Fibroblast of villous mesenchyme (primary cell): Measurements from ENCODE around the gene CHRDL1. TPM values are rescaled to one million over a fixed set of nuclear protein-coding genes. Genes with fewer than 3 reads are reported as not detected.

Experiments
- DNase-seq: peaks from one replicate; pipeline ENCODE4 v3.0.0-alpha.2; 2010; ENCODE audit warnings: low read depth
- H3K4me3 ChIP-seq: 2 replicates; pipeline ENCODE4 v1.5.1; 2011; ENCODE audit warnings: low read depth, mild to moderate bottlenecking, low read length
- total RNA-seq: library from RNA; depleted of rRNA; stranded (reverse); fragments of >200 nt; gene quantifications from 2 replicates; pipeline ENCODE4 v1.2.3, GENCODE V29; 2012
- TF ChIP-seq, protein P1 (sequence below): IDR thresholded peaks from 2 replicates; pipeline ENCODE4 v1.5.1; 2012; ENCODE audit warnings: low read depth, mild to moderate bottlenecking, low read length; ENCODE audit not compliant: insufficient read depth

CHRDL1 gene
- total RNA-seq, 1 donor: under 0.01 TPM

DNA sequence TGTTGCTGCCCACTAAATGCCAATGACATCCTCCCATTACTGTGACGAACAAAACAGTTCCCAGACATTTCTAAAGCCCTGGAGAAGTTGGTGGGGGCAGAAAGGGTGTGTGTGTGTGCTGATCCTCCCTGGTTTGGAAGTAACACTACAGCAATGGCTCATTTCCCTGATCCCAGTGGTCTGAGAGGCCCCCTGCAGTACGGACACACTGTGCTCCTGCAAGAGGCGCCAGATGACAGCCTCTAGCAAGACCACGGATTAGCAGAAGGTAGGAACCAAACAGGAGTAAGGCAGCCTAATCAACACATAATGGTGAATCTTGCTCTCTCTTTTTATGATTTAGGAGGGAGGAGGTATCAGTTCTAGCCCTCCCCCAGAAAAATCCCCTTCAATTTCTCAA, 49.6 kb downstream of the CHRDL1 start:
- TF ChIP-seq, protein P1, sequence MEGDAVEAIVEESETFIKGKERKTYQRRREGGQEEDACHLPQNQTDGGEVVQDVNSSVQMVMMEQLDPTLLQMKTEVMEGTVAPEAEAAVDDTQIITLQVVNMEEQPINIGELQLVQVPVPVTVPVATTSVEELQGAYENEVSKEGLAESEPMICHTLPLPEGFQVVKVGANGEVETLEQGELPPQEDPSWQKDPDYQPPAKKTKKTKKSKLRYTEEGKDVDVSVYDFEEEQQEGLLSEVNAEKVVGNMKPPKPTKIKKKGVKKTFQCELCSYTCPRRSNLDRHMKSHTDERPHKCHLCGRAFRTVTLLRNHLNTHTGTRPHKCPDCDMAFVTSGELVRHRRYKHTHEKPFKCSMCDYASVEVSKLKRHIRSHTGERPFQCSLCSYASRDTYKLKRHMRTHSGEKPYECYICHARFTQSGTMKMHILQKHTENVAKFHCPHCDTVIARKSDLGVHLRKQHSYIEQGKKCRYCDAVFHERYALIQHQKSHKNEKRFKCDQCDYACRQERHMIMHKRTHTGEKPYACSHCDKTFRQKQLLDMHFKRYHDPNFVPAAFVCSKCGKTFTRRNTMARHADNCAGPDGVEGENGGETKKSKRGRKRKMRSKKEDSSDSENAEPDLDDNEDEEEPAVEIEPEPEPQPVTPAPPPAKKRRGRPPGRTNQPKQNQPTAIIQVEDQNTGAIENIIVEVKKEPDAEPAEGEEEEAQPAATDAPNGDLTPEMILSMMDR: no peak
- no peak for DNase-seq
- H3K4me3 ChIP-seq: no peak overlapping the region

- TF ChIP-seq, protein P1: no peak
- no peak for DNase-seq
Measured at GRCh38 chrX:110745288-110745687, 50.3 kb downstream of the CHRDL1 start.

DNA sequence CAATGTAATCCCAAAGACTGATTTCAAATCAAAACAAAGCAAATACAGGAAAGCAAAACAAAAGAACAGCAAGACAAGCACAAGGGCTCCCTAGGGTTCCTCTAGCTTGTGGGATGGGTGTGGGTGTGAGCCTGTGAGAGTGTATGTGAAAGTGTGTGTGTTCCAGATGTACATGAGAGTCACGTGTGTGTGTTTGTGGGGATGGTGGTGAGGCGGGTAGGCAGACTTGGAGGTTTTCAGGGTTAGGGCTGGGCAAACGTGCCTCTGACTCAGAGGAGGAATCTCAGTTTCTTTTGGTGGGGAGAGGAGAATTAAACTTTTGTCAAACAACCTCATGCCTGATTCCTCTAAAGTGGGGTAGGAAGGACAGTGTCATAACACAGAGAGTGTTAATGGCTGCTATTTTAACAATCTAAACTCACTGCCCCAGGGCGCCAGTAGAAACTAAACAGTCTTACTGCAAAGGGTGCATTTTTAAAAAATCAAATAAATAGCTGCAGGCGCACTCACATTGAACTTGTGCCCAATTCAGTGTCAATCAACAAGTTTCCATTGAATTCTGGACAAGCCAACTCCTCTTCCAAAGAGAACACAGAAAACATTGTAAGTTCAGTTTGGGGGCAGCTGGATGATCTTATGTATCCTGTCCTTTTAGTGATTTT, 51.8 kb downstream of the CHRDL1 start:
- TF ChIP-seq, protein P1: no peak
- DNase-seq: peak; percentile 12
- H3K4me3 ChIP-seq: no peak overlapping the region

More at GRCh38 chrX:110745288-110745687, 50.3 kb downstream of the CHRDL1 start:
- no peak overlapping the region for H3K4me3 ChIP-seq

GRCh38 chrX:110741213-110741796, 54.3 kb downstream of the CHRDL1 start:
- peak; percentile 45 for DNase-seq
- no peak overlapping the region for H3K4me3 ChIP-seq

DNA sequence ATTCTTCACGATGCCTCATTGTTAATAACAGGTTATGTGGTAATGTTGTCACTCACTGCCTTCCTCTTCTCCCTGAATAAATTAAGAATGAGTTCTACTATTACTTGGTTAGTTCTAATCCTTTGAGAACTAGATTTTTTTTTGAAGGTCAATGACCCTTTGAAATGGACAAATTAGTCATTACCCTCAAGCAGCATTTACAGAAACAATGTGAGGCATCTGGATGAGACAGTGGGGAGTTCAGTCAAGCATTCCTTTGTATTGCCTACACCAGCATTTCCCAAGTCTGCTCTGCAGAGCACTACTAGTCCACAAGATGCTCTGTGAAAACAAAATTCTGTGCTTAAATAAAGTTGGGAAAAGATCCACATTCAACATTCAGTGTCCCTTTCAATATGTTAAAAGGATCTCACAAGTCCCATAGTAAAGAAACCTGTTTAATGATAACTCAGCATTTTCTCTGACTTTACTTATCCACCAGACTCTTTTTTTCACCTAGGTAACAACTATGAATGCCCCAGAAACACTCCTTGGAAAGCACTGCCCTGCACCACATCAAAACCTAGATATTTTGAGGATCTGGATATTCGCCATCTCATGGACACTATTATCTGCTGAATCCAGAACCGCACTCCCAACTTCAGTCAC, 60.6 kb downstream of the CHRDL1 start:
- H3K4me3 ChIP-seq: no peak overlapping the region
- DNase-seq: peak; percentile 51
- TF ChIP-seq, protein P1: no peak

More at GRCh38 chrX:110741213-110741796, 54.3 kb downstream of the CHRDL1 start:
- TF ChIP-seq, protein P1: no peak

DNA sequence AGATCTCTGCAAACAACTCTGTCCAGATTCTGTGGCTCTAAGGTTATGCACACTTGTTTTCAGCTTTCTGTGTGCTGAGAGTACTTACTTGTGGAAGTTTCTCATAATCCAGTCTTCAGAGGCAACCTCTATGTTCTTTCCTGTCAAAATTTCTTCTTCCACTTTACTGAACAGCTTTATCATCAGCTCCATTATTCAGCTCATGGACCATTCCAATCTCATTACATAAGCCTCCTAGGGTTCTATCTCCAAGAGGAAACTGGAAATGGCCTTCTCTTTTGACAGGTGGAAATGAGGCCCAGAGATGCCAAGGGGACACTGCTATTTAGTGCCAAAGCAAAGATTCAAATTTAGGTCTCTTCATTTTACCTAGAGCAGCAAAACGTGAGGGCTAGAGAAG, 61.3 kb downstream of the CHRDL1 start:
- TF ChIP-seq, protein P1: no peak
- no peak for DNase-seq
- H3K4me3 ChIP-seq: no peak overlapping the region
